Measurements from ENCODE around the gene FGF22. TPM values are rescaled to one million over a fixed set of nuclear protein-coding genes. Genes with fewer than 3 reads are reported as not detected.

Gene FGF22
- total RNA-seq, 1 donor from 2014 or later, result not detected

GRCh38 chr19:633786-634639 lies 5.7 kb upstream of the FGF22 start:
- H3K27me3 Mint-ChIP-seq (ENCODE audit: unreplicated experiment), result peaks cover 16% of the 10 kb centered on the region
- H3K36me3 Mint-ChIP-seq (ENCODE audit: low read depth, unreplicated experiment), result peaks cover 6% of the 10 kb centered on the region
- no peaks in the 10 kb centered on the region for H3K9me3 Mint-ChIP-seq (ENCODE audit: unreplicated experiment)

GRCh38 chr19:634975-635652 lies 4.6 kb upstream of the FGF22 start:
- Mint-ChIP-seq H3K36me3 (ENCODE audit: low read depth, unreplicated experiment) (peaks cover 6% of the 10 kb centered on the region), H3K27ac (ENCODE audit: unreplicated experiment) (no peak overlapping the region), H3K27me3 (ENCODE audit: unreplicated experiment) (peaks cover 20% of the 10 kb centered on the region), H3K4me1 (ENCODE audit: unreplicated experiment) (no peaks in the 10 kb centered on the region), H3K9me3 (ENCODE audit: unreplicated experiment) (no peaks in the 10 kb centered on the region), H3K4me3 (ENCODE audit: unreplicated experiment) (no peak overlapping the region)
- no peak for DNase-seq (ENCODE audit: low spot score)
- TF ChIP-seq CTCF (IDR thresholded peaks at IDR 0.05; ENCODE audit: unreplicated experiment), result no peak

More at GRCh38 chr19:633786-634639, 5.7 kb upstream of the FGF22 start:
- DNase-seq (ENCODE audit: low spot score), result no peak
- no peak for TF ChIP-seq CTCF (IDR thresholded peaks at IDR 0.05; ENCODE audit: unreplicated experiment)
- peak overlapping the region; percentile 95 for H3K4me3 Mint-ChIP-seq (ENCODE audit: unreplicated experiment)
- H3K4me1 Mint-ChIP-seq (ENCODE audit: unreplicated experiment), result no peaks in the 10 kb centered on the region
- peak overlapping the region; percentile 92 for H3K27ac Mint-ChIP-seq (ENCODE audit: unreplicated experiment)

- H3K4me3 Mint-ChIP-seq (ENCODE audit: unreplicated experiment), result no peak overlapping the region
- H3K9me3 Mint-ChIP-seq (ENCODE audit: unreplicated experiment), result no peaks in the 10 kb centered on the region
- no peak for DNase-seq (ENCODE audit: low spot score)
- TF ChIP-seq CTCF (IDR thresholded peaks at IDR 0.05; ENCODE audit: unreplicated experiment), result no peak
- H3K27me3 Mint-ChIP-seq (ENCODE audit: unreplicated experiment), result peaks cover 17% of the 10 kb centered on the region
- H3K36me3 Mint-ChIP-seq (ENCODE audit: low read depth, unreplicated experiment), result no peaks in the 10 kb centered on the region
- no peaks in the 10 kb centered on the region for H3K4me1 Mint-ChIP-seq (ENCODE audit: unreplicated experiment)
- no peak overlapping the region for H3K27ac Mint-ChIP-seq (ENCODE audit: unreplicated experiment)
Measured at GRCh38 chr19:638906-639252, 800 bp upstream of the FGF22 start.

- H3K9me3 Mint-ChIP-seq (ENCODE audit: unreplicated experiment), result no peaks in the 10 kb centered on the region
- no peak for TF ChIP-seq CTCF (IDR thresholded peaks at IDR 0.05; ENCODE audit: unreplicated experiment)
- H3K4me3 Mint-ChIP-seq (ENCODE audit: unreplicated experiment), result no peak overlapping the region
- no peaks in the 10 kb centered on the region for H3K36me3 Mint-ChIP-seq (ENCODE audit: low read depth, unreplicated experiment)
- peaks cover 18% of the 10 kb centered on the region for H3K27me3 Mint-ChIP-seq (ENCODE audit: unreplicated experiment)
- H3K27ac Mint-ChIP-seq (ENCODE audit: unreplicated experiment), result no peak overlapping the region
- no peaks in the 10 kb centered on the region for H3K4me1 Mint-ChIP-seq (ENCODE audit: unreplicated experiment)
- no peak for DNase-seq (ENCODE audit: low spot score)
Measured at GRCh38 chr19:640161-640558, 481 bp downstream of the FGF22 start.
